Astrocyte (in vitro differentiated cells and primary cell): ENCODE results near the gene KCNH3. TPM values are rescaled to one million over a fixed set of nuclear protein-coding genes. Genes with fewer than 3 reads are reported as not detected.
A peak's percentile ranks its signal among the peaks of the same experiment; 100 is the strongest.

Experiments used
- DNase-seq: peaks from one replicate; pipeline ENCODE4 v3.0.0-alpha.2; 2010; ENCODE audit warnings: low read depth
- FAIRE-seq: peaks from 2 replicates; lab custom pipeline; 2011; peaks lifted over from hg19 to GRCh38; lab: Jason Lieb, UNC
- H2AFZ ChIP-seq: 2 replicates; pipeline ENCODE4 v1.6.0; 2012; ENCODE audit warnings: low read depth, low read length, inconsistent platforms
- H3K27ac ChIP-seq: 2 replicates; pipeline ENCODE4 v1.5.1; 2011; ENCODE audit warnings: low read depth, low read length, inconsistent platforms
- H3K27me3 ChIP-seq: 2 replicates; pipeline ENCODE4 v1.6.0; 2011; ENCODE audit warnings: low read length, inconsistent platforms; ENCODE audit not compliant: insufficient read depth
- H3K36me3 ChIP-seq: 2 replicates; pipeline ENCODE4 v1.5.1; 2011; ENCODE audit warnings: low read length, inconsistent platforms; ENCODE audit not compliant: insufficient read depth
- H3K4me1 ChIP-seq: 2 replicates; pipeline ENCODE4 v1.5.1; 2011; ENCODE audit warnings: low read length, inconsistent platforms; ENCODE audit not compliant: insufficient read depth
- H3K4me2 ChIP-seq: 2 replicates; pipeline ENCODE4 v1.6.0; 2012; ENCODE audit warnings: low read length, inconsistent platforms
- H3K4me3 ChIP-seq: 2 replicates; pipeline ENCODE4 v1.5.1; 2011; ENCODE audit warnings: low read depth, mild to moderate bottlenecking, low read length, inconsistent platforms; ENCODE audit not compliant: insufficient read depth
- H3K79me2 ChIP-seq: 2 replicates; pipeline ENCODE4 v1.6.0; 2012; ENCODE audit warnings: mild to moderate bottlenecking, low read length, inconsistent platforms; ENCODE audit not compliant: insufficient read depth
- H3K9ac ChIP-seq: 2 replicates; pipeline ENCODE4 v1.6.0; 2012; ENCODE audit warnings: mild to moderate bottlenecking, low read length, inconsistent platforms
- H3K9me3 ChIP-seq: 2 replicates; pipeline ENCODE4 v1.5.1; 2012; ENCODE audit warnings: low read depth, mild to moderate bottlenecking, low read length, inconsistent platforms; ENCODE audit not compliant: insufficient read depth
- H4K20me1 ChIP-seq: 2 replicates; pipeline ENCODE4 v1.6.0; 2012; ENCODE audit warnings: low read length, inconsistent platforms; ENCODE audit not compliant: insufficient read depth
- H3K27ac Mint-ChIP-seq: one replicate; pipeline ENCODE4 v1.8.0; 2021; ENCODE audit warnings: mild to moderate bottlenecking, mixed read lengths; ENCODE audit not compliant: unreplicated experiment
- H3K27me3 Mint-ChIP-seq: one replicate; pipeline ENCODE4 v1.8.0; 2021; ENCODE audit warnings: low read depth, mixed read lengths; ENCODE audit not compliant: unreplicated experiment
- H3K36me3 Mint-ChIP-seq: one replicate; pipeline ENCODE4 v1.8.0; 2021; ENCODE audit warnings: low read depth, mixed read lengths; ENCODE audit not compliant: unreplicated experiment
- H3K4me1 Mint-ChIP-seq: one replicate; pipeline ENCODE4 v1.8.0; 2021; ENCODE audit warnings: low read depth, mixed read lengths; ENCODE audit not compliant: unreplicated experiment
- H3K4me3 Mint-ChIP-seq: one replicate; pipeline ENCODE4 v1.8.0; 2021; ENCODE audit warnings: mild to moderate bottlenecking, moderate library complexity, mixed read lengths; ENCODE audit not compliant: unreplicated experiment
- H3K9me3 Mint-ChIP-seq: one replicate; pipeline ENCODE4 v1.8.0; 2021; ENCODE audit warnings: mild to moderate bottlenecking, mixed read lengths; ENCODE audit not compliant: unreplicated experiment
- CTCF ChIP-seq: IDR thresholded peaks from 2 replicates; pipeline ENCODE4 v1.5.1; 2011; ENCODE audit warnings: low read depth, mild to moderate bottlenecking, inconsistent platforms, low read length, moderate library complexity; ENCODE audit not compliant: insufficient read depth
- EZH2 ChIP-seq: IDR thresholded peaks from 2 replicates; pipeline ENCODE4 v1.6.1; 2012; ENCODE audit warnings: mild to moderate bottlenecking, low read length, inconsistent platforms; ENCODE audit not compliant: insufficient read depth
- total RNA-seq: library from RNA; stranded (reverse); gene quantifications from 2 replicates; pipeline ENCODE4 v1.2.1, GENCODE V29; 2021

KCNH3 gene
- total RNA-seq, 1 donor from 2014 or later, result not detected

- Histone ChIP-seq H2AFZ (no peak overlapping the region), H3K27me3 (no peaks in the 10 kb centered on the region), H4K20me1 (no peaks in the 10 kb centered on the region), H3K9me3 (no peaks in the 10 kb centered on the region), H3K4me1 (peaks cover 7% of the 10 kb centered on the region), H3K9ac (no peak overlapping the region), H3K27ac (no peak overlapping the region), H3K36me3 (peaks cover 38% of the 10 kb centered on the region), H3K79me2 (no peaks in the 10 kb centered on the region), H3K4me2 (no peak overlapping the region), H3K4me3 (no peak overlapping the region)
- TF ChIP-seq CTCF (no peak), EZH2 (no peak)
- Mint-ChIP-seq H3K36me3 (peaks cover 21% of the 10 kb centered on the region), H3K4me3 (no peak overlapping the region), H3K27me3 (no peaks in the 10 kb centered on the region), H3K9me3 (no peaks in the 10 kb centered on the region), H3K4me1 (peaks cover 9% of the 10 kb centered on the region), H3K27ac (no peak overlapping the region)
- DNase-seq (no peak), FAIRE-seq (no peak)
Measured at GRCh38 chr12:49521389-49521788, 17.4 kb upstream of the KCNH3 start.

GRCh38 chr12:49524660-49525324, 14.0 kb upstream of the KCNH3 start:
- H3K36me3 ChIP-seq, result peaks cover 48% of the 10 kb centered on the region
- H3K4me3 ChIP-seq, result no peak overlapping the region
- H3K36me3 Mint-ChIP-seq, result peaks cover 27% of the 10 kb centered on the region
- no peaks in the 10 kb centered on the region for H3K27me3 Mint-ChIP-seq
- no peaks in the 10 kb centered on the region for H3K9me3 ChIP-seq
- FAIRE-seq, result no peak
- no peaks in the 10 kb centered on the region for H3K79me2 ChIP-seq
- peak; percentile 13 for DNase-seq
- no peak overlapping the region for H3K9ac ChIP-seq
- H3K27ac Mint-ChIP-seq, result no peak overlapping the region
- H3K9me3 Mint-ChIP-seq, result no peaks in the 10 kb centered on the region
- H3K27me3 ChIP-seq, result no peaks in the 10 kb centered on the region
- H3K4me1 Mint-ChIP-seq, result no peaks in the 10 kb centered on the region
- H3K4me3 Mint-ChIP-seq, result no peak overlapping the region
- no peak for TF ChIP-seq CTCF
- TF ChIP-seq EZH2, result no peak
- no peak overlapping the region for H2AFZ ChIP-seq
- no peaks in the 10 kb centered on the region for H4K20me1 ChIP-seq
- H3K4me2 ChIP-seq, result no peak overlapping the region
- no peak overlapping the region for H3K27ac ChIP-seq
- H3K4me1 ChIP-seq, result no peaks in the 10 kb centered on the region

GRCh38 chr12:49525942-49526341, 12.9 kb upstream of the KCNH3 start:
- Mint-ChIP-seq H3K27me3 (no peaks in the 10 kb centered on the region), H3K4me3 (no peak overlapping the region), H3K36me3 (peaks cover 28% of the 10 kb centered on the region), H3K4me1 (no peaks in the 10 kb centered on the region), H3K9me3 (no peaks in the 10 kb centered on the region), H3K27ac (no peak overlapping the region)
- Histone ChIP-seq H2AFZ (no peak overlapping the region), H3K27me3 (no peaks in the 10 kb centered on the region), H3K4me3 (no peak overlapping the region), H3K9me3 (no peaks in the 10 kb centered on the region), H4K20me1 (no peaks in the 10 kb centered on the region), H3K9ac (no peak overlapping the region), H3K27ac (no peak overlapping the region), H3K4me2 (no peak overlapping the region), H3K4me1 (no peaks in the 10 kb centered on the region), H3K79me2 (no peaks in the 10 kb centered on the region), H3K36me3 (peaks cover 48% of the 10 kb centered on the region)
- DNase-seq, result no peak
- TF ChIP-seq EZH2 (no peak), CTCF (no peak)
- no peak for FAIRE-seq
